ENCODE measurements around the gene CDK5RAP2.

DNA sequence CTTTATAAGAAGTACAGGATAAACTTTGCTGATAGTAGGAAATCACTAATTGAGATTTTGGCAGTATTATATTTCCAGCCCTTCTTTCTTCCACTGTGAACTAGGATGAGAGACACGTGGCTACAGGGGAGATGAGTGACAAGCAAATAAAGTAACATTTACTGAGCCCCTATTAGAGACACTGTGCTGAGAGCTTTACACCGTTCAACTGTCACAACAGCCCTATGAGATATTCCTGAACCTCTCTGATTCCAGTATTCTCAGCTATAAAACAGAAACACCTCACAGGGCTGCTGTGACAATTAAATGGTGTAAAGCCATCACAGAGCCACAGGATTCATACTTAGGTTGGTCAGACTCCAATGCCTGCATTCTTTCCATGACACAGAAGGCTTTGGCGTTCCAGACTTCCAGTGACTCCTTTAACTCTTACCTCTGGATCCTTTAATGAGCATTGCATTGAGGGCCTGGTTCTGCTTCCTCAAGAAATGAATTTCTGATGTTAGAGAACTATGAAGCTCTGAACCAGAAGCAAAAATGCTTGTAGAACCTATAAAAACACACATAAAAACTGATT is 169.0 kb downstream of the CDK5RAP2 start:
- TF ChIP-seq, protein P1, sequence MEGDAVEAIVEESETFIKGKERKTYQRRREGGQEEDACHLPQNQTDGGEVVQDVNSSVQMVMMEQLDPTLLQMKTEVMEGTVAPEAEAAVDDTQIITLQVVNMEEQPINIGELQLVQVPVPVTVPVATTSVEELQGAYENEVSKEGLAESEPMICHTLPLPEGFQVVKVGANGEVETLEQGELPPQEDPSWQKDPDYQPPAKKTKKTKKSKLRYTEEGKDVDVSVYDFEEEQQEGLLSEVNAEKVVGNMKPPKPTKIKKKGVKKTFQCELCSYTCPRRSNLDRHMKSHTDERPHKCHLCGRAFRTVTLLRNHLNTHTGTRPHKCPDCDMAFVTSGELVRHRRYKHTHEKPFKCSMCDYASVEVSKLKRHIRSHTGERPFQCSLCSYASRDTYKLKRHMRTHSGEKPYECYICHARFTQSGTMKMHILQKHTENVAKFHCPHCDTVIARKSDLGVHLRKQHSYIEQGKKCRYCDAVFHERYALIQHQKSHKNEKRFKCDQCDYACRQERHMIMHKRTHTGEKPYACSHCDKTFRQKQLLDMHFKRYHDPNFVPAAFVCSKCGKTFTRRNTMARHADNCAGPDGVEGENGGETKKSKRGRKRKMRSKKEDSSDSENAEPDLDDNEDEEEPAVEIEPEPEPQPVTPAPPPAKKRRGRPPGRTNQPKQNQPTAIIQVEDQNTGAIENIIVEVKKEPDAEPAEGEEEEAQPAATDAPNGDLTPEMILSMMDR (IDR thresholded peaks at IDR 0.05), result no peak
- no peak for TF ChIP-seq POLR2A (IDR thresholded peaks at IDR 0.05)
